Measurements from ENCODE around the gene NKX6-1. TPM values are rescaled to one million over a fixed set of nuclear protein-coding genes. Genes with fewer than 3 reads are reported as not detected.

The NKX6-1 gene
- total RNA-seq, 6 donors from 2014 or later: 0.11 to 0.69 (median 0.17) TPM; not detected in 3

- peaks cover 0 to 36% (median 25%) of the 10 kb centered on the region in 4 donors for H3K27me3 ChIP-seq
- 28 to 33% methylated on average over 4 of the region's 4 CpGs for WGBS, 2 donors
- no peaks in the 10 kb centered on the region for H3K9me3 ChIP-seq
- H3K4me3 ChIP-seq: no peak overlapping the region
- peaks cover 5 to 21% (median 20%) of the 10 kb centered on the region in 4 donors for H3K4me1 ChIP-seq
- no peak for ATAC-seq (ENCODE audit: low FRiP score in 2 of 2)
- TF ChIP-seq POLR2A (IDR thresholded peaks at IDR 0.05): no peak
- no peak for TF ChIP-seq EP300 (IDR thresholded peaks at IDR 0.05)
- H3K27ac ChIP-seq: no peak overlapping the region
- no peak for DNase-seq
- no peaks in the 10 kb centered on the region for H3K36me3 ChIP-seq
Observed at GRCh38 chr4:84480082-84480481, 19.0 kb downstream of the NKX6-1 start.

DNA sequence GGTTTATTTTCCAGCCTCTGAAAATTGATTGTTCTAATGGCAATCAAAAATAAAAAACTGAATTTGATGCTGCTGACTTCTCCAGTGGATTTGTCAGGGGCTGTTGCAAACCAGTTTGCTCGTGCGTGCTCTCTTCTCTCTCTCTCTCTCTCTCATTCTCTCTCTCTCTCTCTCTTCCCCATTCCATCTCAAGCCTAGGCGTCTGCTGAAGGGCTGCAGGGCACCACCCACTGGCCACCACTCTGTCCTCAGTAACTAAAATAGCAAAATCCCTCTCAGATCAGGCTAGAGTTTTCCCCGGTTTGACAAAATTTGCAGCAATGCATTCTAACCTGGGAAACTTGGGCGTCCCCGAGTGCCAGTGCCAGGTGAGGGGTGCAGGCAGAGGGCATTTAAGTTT is 19.4 kb downstream of the NKX6-1 start:
- Histone ChIP-seq H3K4me3 (no peak overlapping the region), H3K9me3 (no peaks in the 10 kb centered on the region), H3K27me3 (peaks cover 0 to 36% (median 25%) of the 10 kb centered on the region in 4 donors), H3K4me1 (peaks cover 5 to 21% (median 20%) of the 10 kb centered on the region in 4 donors), H3K36me3 (no peaks in the 10 kb centered on the region), H3K27ac (no peak overlapping the region)
- DNase-seq: no peak
- WGBS, 2 donors: 23 to 26% methylated on average over 6 of the region's 6 CpGs
- ATAC-seq (ENCODE audit: low FRiP score in 2 of 2): no peak
- TF ChIP-seq CTCF (IDR thresholded peaks at IDR 0.05) (no peak), EP300 (IDR thresholded peaks at IDR 0.05) (no peak), POLR2A (IDR thresholded peaks at IDR 0.05) (no peak), POLR2AphosphoS5 (IDR thresholded peaks at IDR 0.05) (no peak)

DNA sequence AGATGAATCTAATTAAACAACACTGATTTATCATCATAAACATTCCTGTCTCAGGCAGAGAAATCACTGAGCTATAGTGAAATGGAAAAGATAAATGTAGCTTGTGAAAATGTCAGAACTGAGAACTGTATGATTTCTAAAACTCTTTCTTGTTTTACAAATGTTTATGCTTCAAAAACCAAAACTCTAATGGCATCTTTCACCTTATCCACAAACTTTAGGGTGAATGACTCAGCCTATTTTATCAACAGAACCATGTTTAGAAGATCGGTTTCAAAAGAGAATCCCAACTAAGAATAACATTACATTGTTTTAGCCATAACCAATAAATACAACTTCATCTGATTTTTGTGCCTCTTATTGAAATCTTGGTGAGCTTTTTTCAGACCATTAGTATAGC is 21.4 kb downstream of the NKX6-1 start:
- H3K4me1 ChIP-seq: peaks cover 5 to 11% (median 10%) of the 10 kb centered on the region in 4 donors
- no peaks in the 10 kb centered on the region for H3K36me3 ChIP-seq
- H3K27ac ChIP-seq: no peak overlapping the region
- H3K4me3 ChIP-seq: no peak overlapping the region
- WGBS, 2 donors: 72 to 85% methylated on average over 1 of the region's 1 CpG
- H3K27me3 ChIP-seq: peaks cover 0 to 21% (median 12%) of the 10 kb centered on the region in 4 donors
- H3K9me3 ChIP-seq: no peaks in the 10 kb centered on the region
- no peak for TF ChIP-seq POLR2AphosphoS5 (IDR thresholded peaks at IDR 0.05)
- no peak for TF ChIP-seq CTCF (IDR thresholded peaks at IDR 0.05)
- TF ChIP-seq POLR2A (IDR thresholded peaks at IDR 0.05): no peak
- TF ChIP-seq EP300 (IDR thresholded peaks at IDR 0.05): no peak
- DNase-seq: no peak
- ATAC-seq (ENCODE audit: low FRiP score in 2 of 2): no peak

- H3K4me1 ChIP-seq: no peaks in the 10 kb centered on the region
- TF ChIP-seq POLR2A (IDR thresholded peaks at IDR 0.05): no peak
- TF ChIP-seq POLR2AphosphoS5 (IDR thresholded peaks at IDR 0.05): no peak
- TF ChIP-seq CTCF (IDR thresholded peaks at IDR 0.05): no peak
- no peak for TF ChIP-seq EP300 (IDR thresholded peaks at IDR 0.05)
- H3K27ac ChIP-seq: no peak overlapping the region
- no peaks in the 10 kb centered on the region for H3K9me3 ChIP-seq
- no peaks in the 10 kb centered on the region for H3K27me3 ChIP-seq
- H3K36me3 ChIP-seq: no peaks in the 10 kb centered on the region
- ATAC-seq (ENCODE audit: low FRiP score in 2 of 2) (no peak), DNase-seq (no peak)
- H3K4me3 ChIP-seq: no peak overlapping the region
Observed at GRCh38 chr4:84474107-84474506, 25.0 kb downstream of the NKX6-1 start.

DNA sequence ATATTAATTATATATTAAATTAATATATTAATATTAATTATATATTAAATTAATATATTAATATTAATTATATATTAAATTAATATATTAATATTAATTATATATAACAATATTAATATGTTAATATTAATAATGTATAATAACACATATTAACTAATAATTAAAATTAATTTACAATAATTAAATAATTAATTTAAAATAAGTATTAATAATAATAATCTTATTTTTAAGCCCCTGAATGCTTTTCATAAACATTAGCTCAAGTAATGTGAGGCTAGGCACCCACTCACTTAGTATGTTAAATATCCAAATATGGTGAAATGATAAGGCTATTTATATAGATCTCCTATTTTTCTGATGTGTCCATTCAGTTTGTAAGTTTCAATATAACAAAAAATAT is 26.9 kb downstream of the NKX6-1 start:
- H3K36me3 ChIP-seq: no peaks in the 10 kb centered on the region

More for the DNA sequence above, 26.9 kb downstream of the NKX6-1 start:
- H3K4me1 ChIP-seq: no peaks in the 10 kb centered on the region
- no peak for DNase-seq
- ATAC-seq (ENCODE audit: low FRiP score in 2 of 2): no peak
- no peak overlapping the region for H3K27ac ChIP-seq
- H3K27me3 ChIP-seq: no peaks in the 10 kb centered on the region
- TF ChIP-seq EP300 (IDR thresholded peaks at IDR 0.05): no peak
- TF ChIP-seq CTCF (IDR thresholded peaks at IDR 0.05): no peak
- TF ChIP-seq POLR2A (IDR thresholded peaks at IDR 0.05): no peak
- no peak for TF ChIP-seq POLR2AphosphoS5 (IDR thresholded peaks at IDR 0.05)
- H3K4me3 ChIP-seq: no peak overlapping the region
- no peaks in the 10 kb centered on the region for H3K9me3 ChIP-seq
